Naive thymus-derived CD4-positive, alpha-beta T cell (primary cell): ENCODE data around the gene CR1L. TPM values are rescaled to one million over a fixed set of nuclear protein-coding genes. Genes with fewer than 3 reads are reported as not detected.
"Not testable (repeated sequence)": the region's sequence is repeated elsewhere in the genome, so short reads cannot be mapped to it uniquely, and the experiment has no call there.

Experiments used
- ATAC-seq: fragments of 150-1000 bp; cut with Tn5 transposase; 2 replicates; pipeline ENCODE4 v1.10.0; 2021; ENCODE audit warnings: mild to moderate bottlenecking, moderate library complexity
- CTCF ChIA-PET: fragments of 350-600 bp; sonication (Branson Sonifier 250); formaldehyde crosslinking; loops from one replicate; lab custom pipeline; 2021; ENCODE audit warnings: antibody characterized with exemption; lab: Charles Lee
- POLR2A ChIA-PET: fragments of 350-600 bp; sonication (Branson Sonifier 250); formaldehyde crosslinking; loops from one replicate; lab custom pipeline; 2021; ENCODE audit warnings: antibody characterized with exemption, inconsistent platforms; lab: Charles Lee
- DNase-seq, 9 donors: peaks; one replicate each; pipeline versions ENCODE4 v3.0.0 to v3.0.0-alpha.2; 2020 to 2022; ENCODE audit warnings: mixed read lengths in 1 of 9
- H3K27ac ChIP-seq: one replicate; pipeline ENCODE4 v1.7.0; 2013; ENCODE audit warnings: mild to moderate bottlenecking, low read depth, low read length, moderate library complexity
- H3K27me3 ChIP-seq, 2 donors: one replicate each; pipeline ENCODE4 v1.7.0; 2013; ENCODE audit warnings: low read length in 2 of 2, mild to moderate bottlenecking in 2 of 2, moderate library complexity in 2 of 2; ENCODE audit not compliant: control insufficient read depth in 2 of 2, insufficient read depth in 2 of 2
- H3K36me3 ChIP-seq, 3 experiments: 1 replicate in 2 of 3; 2 replicates in 1 of 3; pipeline ENCODE4 v1.7.0; 2013; ENCODE audit warnings: low read length in 3 of 3, mild to moderate bottlenecking in 3 of 3, moderate library complexity in 1 of 3; ENCODE audit not compliant: insufficient read depth in 3 of 3, control insufficient read depth in 2 of 3
- H3K4me1 ChIP-seq, 2 donors: one replicate each; pipeline ENCODE4 v1.7.0; 2013; ENCODE audit warnings: low read length in 2 of 2, mild to moderate bottlenecking in 2 of 2, moderate library complexity in 1 of 2; ENCODE audit not compliant: control insufficient read depth in 2 of 2, insufficient read depth in 2 of 2
- H3K4me3 ChIP-seq: 2 replicates; pipeline ENCODE4 v1.7.0; 2013; ENCODE audit warnings: mild to moderate bottlenecking, low read length
- H3K9me3 ChIP-seq, 3 experiments: 1 replicate in 2 of 3; 2 replicates in 1 of 3; pipeline ENCODE4 v1.7.0; 2013; ENCODE audit warnings: low read length in 3 of 3; ENCODE audit not compliant: control insufficient read depth in 2 of 3
- H3K27ac Mint-ChIP-seq, 9 donors: one replicate each; pipeline ENCODE4 v1.8.0; 2020 to 2022; ENCODE audit warnings: mixed read lengths in 9 of 9, mild to moderate bottlenecking in 8 of 9, moderate library complexity in 5 of 9, inconsistent platforms in 2 of 9
- H3K27me3 Mint-ChIP-seq, 5 donors: one replicate each; pipeline ENCODE4 v1.8.0; 2021 to 2022; ENCODE audit warnings: mixed read lengths in 5 of 5, mild to moderate bottlenecking in 1 of 5
- H3K36me3 Mint-ChIP-seq, 5 donors: one replicate each; pipeline ENCODE4 v1.8.0; 2020 to 2022; ENCODE audit warnings: mixed read lengths in 5 of 5, mild to moderate bottlenecking in 3 of 5, inconsistent platforms in 1 of 5
- H3K4me1 Mint-ChIP-seq, 7 donors: one replicate each; pipeline ENCODE4 v1.8.0; 2020 to 2022; ENCODE audit warnings: mixed read lengths in 7 of 7, mild to moderate bottlenecking in 3 of 7, inconsistent platforms in 1 of 7
- H3K4me3 Mint-ChIP-seq, 10 donors: one replicate each; pipeline ENCODE4 v1.8.0; 2020 to 2022; ENCODE audit warnings: mild to moderate bottlenecking in 10 of 10, mixed read lengths in 10 of 10, moderate library complexity in 6 of 10, inconsistent platforms in 2 of 10
- H3K9me3 Mint-ChIP-seq, 11 donors: one replicate each; pipeline ENCODE4 v1.8.0; 2020 to 2022; ENCODE audit warnings: mixed read lengths in 11 of 11, mild to moderate bottlenecking in 4 of 11, inconsistent platforms in 1 of 11, moderate library complexity in 1 of 11
- intact Hi-C, 2 donors: fragments of 100-400 bp; cut with micrococcal nuclease; formaldehyde crosslinking; loops; one replicate each; pipeline ENCODE4 v1.15.1; 2023
- polyA plus RNA-seq, 2 donors: library from polyadenylated mRNA; unstranded; fragments of 300-500 nt; fragmentation: Illumina TruSeq; gene quantifications; one replicate each; pipeline ENCODE4 v1.2.3, GENCODE V29; 2021
- total RNA-seq, 6 experiments: library from RNA in 5 of 6; stranded (reverse) in 5 of 6; gene quantifications; 1 replicate in 5 of 6; 2 replicates in 1 of 6; pipeline ENCODE4 v1.2.3 and lab custom pipeline; 2021 to 2026

Gene CR1L
- total and polyA plus RNA-seq, 7 experiments from 2014 or later: 0.42 to 0.53 TPM; not detected in 5

DNA sequence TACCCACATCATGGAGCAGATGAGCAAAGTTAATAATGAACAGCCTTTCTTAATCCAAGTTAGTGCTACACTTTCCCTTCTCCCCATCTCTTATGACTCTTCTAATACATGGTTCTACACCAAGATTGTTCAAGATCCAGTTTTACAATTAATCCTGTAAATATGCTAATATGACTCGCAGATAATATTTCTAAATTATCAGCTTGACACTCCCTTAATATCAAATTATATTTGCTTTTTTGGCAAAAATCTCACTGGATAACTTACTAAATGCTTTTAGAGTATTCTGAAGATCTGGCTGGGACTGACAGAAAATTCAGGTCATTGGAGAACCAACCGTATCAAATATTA lies 24.4 kb upstream of the CR1L start:
- Mint-ChIP-seq H3K4me3 (no peak overlapping the region), H3K36me3 (peaks cover 0 to 6% (median 3%) of the 10 kb centered on the region in 5 donors), H3K9me3 (peaks cover 0 to 5% (median 0%) of the 10 kb centered on the region in 11 donors), H3K27me3 (peaks cover 0 to 18% (median 6%) of the 10 kb centered on the region in 5 donors), H3K27ac (no peak overlapping the region), H3K4me1 (peaks cover 0 to 6% (median 0%) of the 10 kb centered on the region in 7 donors)
- Histone ChIP-seq H3K27ac (no peak overlapping the region), H3K36me3 (no peaks in the 10 kb centered on the region), H3K4me1 (peaks cover 0 to 3% of the 10 kb centered on the region in 2 donors), H3K4me3 (no peak overlapping the region), H3K9me3 (no peaks in the 10 kb centered on the region), H3K27me3 (no peaks in the 10 kb centered on the region)
- ChIA-PET CTCF (interaction anchor here (0.7 to 1.6 kb wide), 6 partner anchors 10 to 210 kb away, joined by 3 to 5 read pairs (median 4); no protein-coding TSS in a partner anchor), POLR2A (interaction anchor here (0.5 kb wide), 1 partner anchor 99 kb away, joined by 3 read pairs; no protein-coding TSS in a partner anchor)
- DNase-seq (no peak), ATAC-seq (no peak)
- intact Hi-C loops: no loop called here

DNA sequence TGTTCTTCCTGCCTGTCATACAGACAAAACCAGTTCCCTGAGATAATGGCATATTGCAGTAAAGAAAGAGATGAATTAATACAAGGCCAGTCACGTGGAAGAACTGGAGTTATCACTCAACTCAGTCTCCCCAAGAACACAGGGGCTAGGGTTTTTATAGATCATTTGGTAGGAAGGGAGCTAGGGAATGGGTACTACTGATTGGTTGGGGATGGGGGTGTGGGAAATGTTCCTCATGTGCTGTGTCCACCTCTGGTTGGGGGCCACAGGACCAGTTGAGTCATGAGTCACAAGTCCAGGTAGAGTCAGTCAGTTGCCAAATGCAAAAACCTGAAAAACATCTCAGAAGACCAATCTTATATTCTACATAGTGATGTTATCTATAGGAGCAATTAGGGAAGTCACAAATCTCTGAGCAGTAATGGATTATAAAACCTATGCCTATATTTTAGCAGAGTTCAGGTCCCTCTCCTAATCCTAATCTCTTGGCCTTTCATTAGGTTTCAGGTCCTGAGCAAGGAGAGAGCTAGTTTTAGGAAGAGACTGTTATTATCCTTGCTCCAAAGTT lies 19.3 kb upstream of the CR1L start:
- H3K27ac ChIP-seq, H3K36me3 Mint-ChIP-seq, H3K27ac Mint-ChIP-seq, H3K4me3 ChIP-seq, ATAC-seq, H3K4me3 Mint-ChIP-seq, H3K27me3 ChIP-seq, DNase-seq, H3K36me3 ChIP-seq, POLR2A ChIA-PET, CTCF ChIA-PET, H3K9me3 ChIP-seq, H3K4me1 ChIP-seq, H3K4me1 Mint-ChIP-seq, H3K9me3 Mint-ChIP-seq, intact Hi-C loops: not testable (repeated sequence)
- H3K27me3 Mint-ChIP-seq: peaks cover 0 to 15% (median 1%) of the 10 kb centered on the region in 5 donors

- Mint-ChIP-seq H3K36me3 (peaks cover 0 to 6% (median 0%) of the 10 kb centered on the region in 5 donors), H3K4me3 (no peak overlapping the region), H3K4me1 (peaks cover 0 to 1% (median 0%) of the 10 kb centered on the region in 7 donors), H3K9me3 (peaks cover 0 to 5% (median 0%) of the 10 kb centered on the region in 11 donors), H3K27me3 (peaks cover 0 to 12% (median under 1%) of the 10 kb centered on the region in 5 donors), H3K27ac (no peak overlapping the region)
- ATAC-seq: no peak
- Histone ChIP-seq H3K4me3 (no peak overlapping the region), H3K27ac (no peak overlapping the region), H3K4me1 (no peaks in the 10 kb centered on the region), H3K9me3 (no peaks in the 10 kb centered on the region), H3K27me3 (peaks cover 0 to 4% of the 10 kb centered on the region in 2 donors), H3K36me3 (no peaks in the 10 kb centered on the region)
- intact Hi-C loops: no loop called here
- DNase-seq: no peak
- ChIA-PET CTCF (no interaction called here), POLR2A (no interaction called here)
Measured at GRCh38 chr1:207626972-207627337, 18.0 kb upstream of the CR1L start.

DNA sequence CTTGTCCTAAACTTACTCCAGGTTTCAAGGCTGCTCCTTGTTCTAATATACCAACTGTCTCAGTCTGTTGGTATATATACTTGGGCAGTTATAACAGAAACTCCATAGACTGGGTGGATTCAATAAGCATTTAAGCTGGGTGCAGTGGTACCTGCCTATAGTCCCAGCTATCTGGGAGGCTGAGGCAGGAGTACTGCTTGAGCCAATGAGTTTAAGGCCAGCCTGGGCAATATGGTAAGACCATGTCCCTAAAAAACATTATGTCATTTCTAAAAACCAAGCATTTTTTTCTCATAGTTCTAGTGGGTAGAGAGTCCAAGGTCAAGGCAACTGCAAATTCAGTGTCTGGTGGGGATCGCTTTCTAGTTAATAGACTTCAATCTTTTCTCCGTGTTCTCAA lies 17.4 kb upstream of the CR1L start:
- ChIA-PET POLR2A (no interaction called here), CTCF (interaction anchor here (0.6 kb wide), 1 partner anchor 225 kb away, joined by 4 read pairs; no protein-coding TSS in a partner anchor)
- peaks cover 0 to 5% (median 0%) of the 10 kb centered on the region in 11 donors for H3K9me3 Mint-ChIP-seq
- Histone ChIP-seq H3K4me3 (no peak overlapping the region), H3K9me3 (no peaks in the 10 kb centered on the region), H3K4me1 (no peaks in the 10 kb centered on the region), H3K27ac (no peak overlapping the region), H3K27me3 (peaks cover 0 to 4% of the 10 kb centered on the region in 2 donors), H3K36me3 (no peaks in the 10 kb centered on the region)
- H3K4me1 Mint-ChIP-seq: peaks cover 0 to 1% (median 0%) of the 10 kb centered on the region in 7 donors
- peaks cover 0 to 8% (median 3%) of the 10 kb centered on the region in 5 donors for H3K27me3 Mint-ChIP-seq
- intact Hi-C loops: no loop called here
- H3K36me3 Mint-ChIP-seq: peaks cover 0 to 6% (median 0%) of the 10 kb centered on the region in 5 donors
- no peak overlapping the region for H3K4me3 Mint-ChIP-seq
- no peak for DNase-seq
- ATAC-seq: no peak
- no peak overlapping the region for H3K27ac Mint-ChIP-seq

DNA sequence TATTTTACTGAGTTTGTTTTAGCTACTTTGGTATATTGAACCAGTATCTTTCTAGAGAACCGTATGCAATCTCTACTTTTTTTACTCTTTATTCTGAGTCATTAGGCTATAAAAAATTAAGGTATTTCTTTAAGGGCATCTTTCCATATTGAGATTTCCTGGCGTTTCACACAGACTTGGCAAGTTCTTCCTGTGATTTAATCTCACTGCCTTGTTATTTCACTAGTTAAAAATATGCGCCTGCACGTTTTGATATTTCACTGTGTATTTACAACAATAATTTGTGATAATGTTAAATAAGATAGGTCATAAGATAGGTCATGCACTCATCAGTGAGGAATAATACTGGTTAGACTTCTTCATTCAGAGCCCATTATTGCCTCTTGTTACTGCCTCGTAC lies 16.2 kb upstream of the CR1L start:
- CTCF ChIA-PET: interaction anchor here (1.3 kb wide), 1 partner anchor 9 kb away, joined by 3 read pairs; no protein-coding TSS in a partner anchor
- H3K4me1 ChIP-seq: no peaks in the 10 kb centered on the region

DNA sequence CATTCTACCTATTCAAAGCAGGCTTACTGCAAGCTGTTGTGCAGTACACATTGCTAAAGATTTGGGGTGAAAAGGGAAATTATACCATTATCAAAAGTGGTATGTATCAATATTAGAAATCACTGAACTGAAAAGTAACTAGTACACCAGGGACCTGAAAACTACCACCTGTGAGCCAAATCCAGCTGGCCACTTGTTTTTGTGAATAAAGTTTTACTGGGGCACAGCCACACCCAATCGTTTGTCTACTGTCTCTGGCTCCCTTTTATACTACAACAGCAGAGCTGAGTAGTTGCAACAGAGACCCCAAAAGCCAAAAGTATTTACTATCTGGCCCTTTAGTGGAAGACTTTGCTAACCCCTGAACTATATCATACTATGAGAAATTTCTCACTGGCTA lies 13.8 kb upstream of the CR1L start:
- Mint-ChIP-seq H3K27me3 (peaks cover 0 to 14% (median 7%) of the 10 kb centered on the region in 5 donors), H3K27ac (no peak overlapping the region), H3K9me3 (peaks cover 0 to 1% (median 0%) of the 10 kb centered on the region in 11 donors), H3K36me3 (no peaks in the 10 kb centered on the region), H3K4me1 (peaks cover 0 to 1% (median 0%) of the 10 kb centered on the region in 7 donors), H3K4me3 (no peak overlapping the region)
- H3K36me3 ChIP-seq: no peaks in the 10 kb centered on the region
- ChIA-PET POLR2A (no interaction called here), CTCF (no interaction called here)
- no peak overlapping the region for H3K4me3 ChIP-seq
- intact Hi-C loops: no loop called here
- H3K27me3 ChIP-seq: peaks cover 0 to 4% of the 10 kb centered on the region in 2 donors
- H3K27ac ChIP-seq: no peak overlapping the region
- no peak for DNase-seq
- no peaks in the 10 kb centered on the region for H3K4me1 ChIP-seq
- ATAC-seq: no peak
- H3K9me3 ChIP-seq: no peaks in the 10 kb centered on the region

More for the DNA sequence above, 16.2 kb upstream of the CR1L start:
- POLR2A ChIA-PET: no interaction called here
- no peaks in the 10 kb centered on the region for H3K9me3 ChIP-seq
- Mint-ChIP-seq H3K9me3 (peaks cover 0 to 5% (median 0%) of the 10 kb centered on the region in 11 donors), H3K4me1 (peaks cover 0 to 1% (median 0%) of the 10 kb centered on the region in 7 donors), H3K36me3 (peaks cover 0 to 6% (median 0%) of the 10 kb centered on the region in 5 donors), H3K27ac (no peak overlapping the region), H3K27me3 (peaks cover 0 to 13% (median 3%) of the 10 kb centered on the region in 5 donors), H3K4me3 (no peak overlapping the region)
- intact Hi-C loops: no loop called here
- H3K36me3 ChIP-seq: no peaks in the 10 kb centered on the region
- H3K27me3 ChIP-seq: peaks cover 0 to 4% of the 10 kb centered on the region in 2 donors
- ATAC-seq (no peak), DNase-seq (no peak)
- no peak overlapping the region for H3K4me3 ChIP-seq
- H3K27ac ChIP-seq: no peak overlapping the region

GRCh38 chr1:207633226-207633625 lies 11.7 kb upstream of the CR1L start:
- POLR2A ChIA-PET: no interaction called here
- CTCF ChIA-PET: no interaction called here
- peaks cover 0 to 17% (median 10%) of the 10 kb centered on the region in 5 donors for H3K27me3 Mint-ChIP-seq

More at GRCh38 chr1:207633226-207633625, 11.7 kb upstream of the CR1L start:
- Histone ChIP-seq H3K9me3 (no peaks in the 10 kb centered on the region), H3K36me3 (no peaks in the 10 kb centered on the region), H3K27ac (no peak overlapping the region), H3K4me3 (no peak overlapping the region), H3K4me1 (no peaks in the 10 kb centered on the region), H3K27me3 (peaks cover 0 to 4% of the 10 kb centered on the region in 2 donors)
- Mint-ChIP-seq H3K27ac (no peak overlapping the region), H3K4me1 (no peaks in the 10 kb centered on the region), H3K9me3 (no peaks in the 10 kb centered on the region), H3K4me3 (no peak overlapping the region), H3K36me3 (no peaks in the 10 kb centered on the region)
- ATAC-seq (no peak), DNase-seq (no peak)
- intact Hi-C loops: no loop called here
